Measurements from ENCODE around the gene SNAP91.

DNA sequence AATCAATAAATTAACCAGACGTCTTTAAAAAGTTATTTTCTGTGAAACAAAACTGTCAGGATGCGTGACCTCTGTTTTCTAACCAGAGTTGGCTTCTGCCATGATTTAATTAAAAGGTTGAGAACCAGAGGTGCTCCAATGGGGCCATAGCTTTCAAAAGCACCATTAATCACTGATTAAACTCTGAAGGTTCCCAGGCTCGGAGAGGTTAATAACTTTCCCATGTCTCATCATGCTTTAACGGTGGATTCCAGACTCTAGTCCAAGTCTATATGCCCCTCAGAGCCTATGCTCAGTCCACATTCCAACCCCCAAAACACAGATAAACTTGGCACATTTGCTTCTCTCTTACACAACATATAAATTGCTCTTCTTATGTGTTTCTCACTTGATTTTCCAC, 95.5 kb downstream of the SNAP91 start:
- TF ChIP-seq TAF1 (IDR thresholded peaks at IDR 0.05; ENCODE audit: low read depth, low read length) (no peak), POLR2A (IDR thresholded peaks at IDR 0.05; ENCODE audit: low read depth, low read length) (no peak), POLR2AphosphoS5 (IDR thresholded peaks at IDR 0.05; ENCODE audit: low read depth, low read length) (no peak), SPI1 (IDR thresholded peaks at IDR 0.05; ENCODE audit: low read depth, low read length) (no peak), PAX5 (IDR thresholded peaks at IDR 0.05; ENCODE audit: insufficient read depth, low read length, severe bottlenecking) (no peak), POU2F2 (IDR thresholded peaks at IDR 0.05; ENCODE audit: low read depth, low read length) (no peak)

All from GM12891 (cell line).